ENCODE measurements around the gene SAMD13. TPM values are rescaled to one million over a fixed set of nuclear protein-coding genes. Genes with fewer than 3 reads are reported as not detected.

The SAMD13 gene
- total and polyA plus RNA-seq, 2 donors (not counting 3 experiments of a cell fraction or from before 2014, with no cell fraction given): 1.2 to 4.8 TPM

DNA sequence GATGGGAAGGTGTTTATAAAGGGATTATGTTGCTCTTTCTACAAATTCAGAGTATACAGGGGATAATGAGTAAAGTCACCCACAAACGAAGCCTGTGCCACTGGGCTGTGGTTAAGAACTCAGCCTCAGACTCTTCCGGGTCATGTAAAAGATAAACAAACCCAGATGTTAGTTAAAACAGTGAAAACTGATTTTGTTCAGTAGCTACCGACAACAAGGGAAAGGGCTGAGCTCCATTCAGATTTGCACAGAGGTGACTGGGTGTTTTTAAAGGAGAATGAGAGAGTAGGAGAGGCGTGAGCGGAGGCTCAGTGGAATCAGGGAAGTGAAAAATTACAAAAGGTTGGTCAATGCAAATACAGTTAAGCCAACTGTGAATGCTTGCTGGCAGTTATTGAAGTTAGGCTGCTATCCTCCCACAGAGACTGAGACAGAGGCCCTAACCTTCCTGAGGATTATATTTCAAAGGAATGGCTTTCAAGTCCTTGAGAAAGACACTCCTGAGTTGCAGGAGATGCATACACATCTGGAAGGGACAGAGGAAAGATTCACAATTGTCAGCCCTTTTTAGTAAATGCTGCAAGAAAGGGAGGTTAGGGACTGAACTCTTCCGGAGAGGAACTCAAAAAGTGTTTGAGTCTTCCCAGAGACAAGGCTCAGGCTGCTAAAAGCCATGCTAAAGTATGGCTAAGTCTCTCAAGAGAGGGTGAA is 29.9 kb upstream of the SAMD13 start:
- Histone ChIP-seq H3K36me3 (ENCODE audit: control insufficient read depth in 2 of 2, extremely low read depth in 1 of 2, insufficient read depth in 2 of 2, low read length in 2 of 2) (no peaks in the 10 kb centered on the region), H3K27ac (ENCODE audit: insufficient read depth, low read depth, low read length) (no peak overlapping the region), H3K4me2 (ENCODE audit: insufficient read depth, low read length) (no peak overlapping the region), H3K79me2 (ENCODE audit: control insufficient read depth, insufficient read depth, low read length) (no peaks in the 10 kb centered on the region), H4K20me1 (replicated peaks; ENCODE audit: control insufficient read depth, extremely low read depth, insufficient read depth, low read length) (no peaks in the 10 kb centered on the region), H3K4me1 (ENCODE audit: control insufficient read depth, extremely low read depth, insufficient read depth, low read length) (peaks cover 5% of the 10 kb centered on the region), H3K9ac (replicated peaks; ENCODE audit: extremely low read depth, insufficient read depth, low read length) (no peak overlapping the region), H2AFZ (ENCODE audit: low read depth, low read length) (peak overlapping the region; percentile 67), H3K9me1 (replicated peaks; ENCODE audit: control insufficient read depth, extremely low read depth, insufficient read depth, low read length) (no peaks in the 10 kb centered on the region), H3K27me3 (ENCODE audit: control insufficient read depth in 2 of 2, insufficient read depth in 2 of 2, low read length in 2 of 2) (no peaks in the 10 kb centered on the region), H3K4me3 (replicated peaks in 1 of 3; ENCODE audit: insufficient read depth in 1 of 3, low read depth in 1 of 3, low read length in 3 of 3) (no peak overlapping the region), H3K9me3 (replicated peaks; ENCODE audit: control insufficient read depth, insufficient read depth, low read length) (no peaks in the 10 kb centered on the region)
- TF ChIP-seq JUN (IDR thresholded peaks at IDR 0.05; ENCODE audit: borderline replicate concordance, insufficient read depth, insufficient read length, low read depth): no peak
- TF ChIP-seq POLR2AphosphoS5 (IDR thresholded peaks at IDR 0.05; ENCODE audit: insufficient read depth, low read depth, low read length): no peak
- no peak for TF ChIP-seq GATA2 (IDR thresholded peaks at IDR 0.05; ENCODE audit: insufficient read depth, insufficient read length, low read depth, low read length)
- no peak for TF ChIP-seq FOS (IDR thresholded peaks at IDR 0.05; ENCODE audit: borderline replicate concordance, insufficient read depth, low read length)
- no peak for TF ChIP-seq POLR2A (IDR thresholded peaks at IDR 0.05; ENCODE audit: low read depth, low read length)
- TF ChIP-seq, protein P1, sequence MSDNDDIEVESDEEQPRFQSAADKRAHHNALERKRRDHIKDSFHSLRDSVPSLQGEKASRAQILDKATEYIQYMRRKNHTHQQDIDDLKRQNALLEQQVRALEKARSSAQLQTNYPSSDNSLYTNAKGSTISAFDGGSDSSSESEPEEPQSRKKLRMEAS (IDR thresholded peaks at IDR 0.05; ENCODE audit: insufficient read depth, insufficient read length): no peak
- TF ChIP-seq EZH2 (IDR thresholded peaks at IDR 0.05; ENCODE audit: borderline replicate concordance, low read depth, low read length, severe bottlenecking): no peak
- TF ChIP-seq MYC (IDR thresholded peaks at IDR 0.05; ENCODE audit: low read depth, low read length): no peak
- TF ChIP-seq, protein P2, sequence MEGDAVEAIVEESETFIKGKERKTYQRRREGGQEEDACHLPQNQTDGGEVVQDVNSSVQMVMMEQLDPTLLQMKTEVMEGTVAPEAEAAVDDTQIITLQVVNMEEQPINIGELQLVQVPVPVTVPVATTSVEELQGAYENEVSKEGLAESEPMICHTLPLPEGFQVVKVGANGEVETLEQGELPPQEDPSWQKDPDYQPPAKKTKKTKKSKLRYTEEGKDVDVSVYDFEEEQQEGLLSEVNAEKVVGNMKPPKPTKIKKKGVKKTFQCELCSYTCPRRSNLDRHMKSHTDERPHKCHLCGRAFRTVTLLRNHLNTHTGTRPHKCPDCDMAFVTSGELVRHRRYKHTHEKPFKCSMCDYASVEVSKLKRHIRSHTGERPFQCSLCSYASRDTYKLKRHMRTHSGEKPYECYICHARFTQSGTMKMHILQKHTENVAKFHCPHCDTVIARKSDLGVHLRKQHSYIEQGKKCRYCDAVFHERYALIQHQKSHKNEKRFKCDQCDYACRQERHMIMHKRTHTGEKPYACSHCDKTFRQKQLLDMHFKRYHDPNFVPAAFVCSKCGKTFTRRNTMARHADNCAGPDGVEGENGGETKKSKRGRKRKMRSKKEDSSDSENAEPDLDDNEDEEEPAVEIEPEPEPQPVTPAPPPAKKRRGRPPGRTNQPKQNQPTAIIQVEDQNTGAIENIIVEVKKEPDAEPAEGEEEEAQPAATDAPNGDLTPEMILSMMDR (IDR thresholded peaks at IDR 0.05; ENCODE audit: extremely low read depth in 1 of 2, insufficient read depth in 1 of 2, low read depth in 1 of 2, low read length in 2 of 2): no peak
- dilution Hi-C loops (cut with MboI; ENCODE audit: extremely low pct_ligation_motif_present, low sequenced_read_pairs): no loop called here
- intact Hi-C loops (cut with micrococcal nuclease): no loop called here
- no TSS peak for BruUV-seq (replicated peaks)
- ChIA-PET POLR2A (no interaction called here), CTCF (no interaction called here)
- FAIRE-seq (no peak), DNase-seq (ENCODE audit: low read depth, low spot score) (peak; percentile 14)

Data from endothelial cell of umbilical vein (primary cell).